ENCODE data around the gene NCAN.
A peak's percentile ranks its signal among the peaks of the same experiment; 100 is the strongest.
"Not testable (repeated sequence)": the region's sequence is repeated elsewhere in the genome, so short reads cannot be mapped to it uniquely, and the experiment has no call there.

The NCAN gene
- total RNA-seq, result 0 to 0.16 (median 0.07) reads per million in 3 experiments

DNA sequence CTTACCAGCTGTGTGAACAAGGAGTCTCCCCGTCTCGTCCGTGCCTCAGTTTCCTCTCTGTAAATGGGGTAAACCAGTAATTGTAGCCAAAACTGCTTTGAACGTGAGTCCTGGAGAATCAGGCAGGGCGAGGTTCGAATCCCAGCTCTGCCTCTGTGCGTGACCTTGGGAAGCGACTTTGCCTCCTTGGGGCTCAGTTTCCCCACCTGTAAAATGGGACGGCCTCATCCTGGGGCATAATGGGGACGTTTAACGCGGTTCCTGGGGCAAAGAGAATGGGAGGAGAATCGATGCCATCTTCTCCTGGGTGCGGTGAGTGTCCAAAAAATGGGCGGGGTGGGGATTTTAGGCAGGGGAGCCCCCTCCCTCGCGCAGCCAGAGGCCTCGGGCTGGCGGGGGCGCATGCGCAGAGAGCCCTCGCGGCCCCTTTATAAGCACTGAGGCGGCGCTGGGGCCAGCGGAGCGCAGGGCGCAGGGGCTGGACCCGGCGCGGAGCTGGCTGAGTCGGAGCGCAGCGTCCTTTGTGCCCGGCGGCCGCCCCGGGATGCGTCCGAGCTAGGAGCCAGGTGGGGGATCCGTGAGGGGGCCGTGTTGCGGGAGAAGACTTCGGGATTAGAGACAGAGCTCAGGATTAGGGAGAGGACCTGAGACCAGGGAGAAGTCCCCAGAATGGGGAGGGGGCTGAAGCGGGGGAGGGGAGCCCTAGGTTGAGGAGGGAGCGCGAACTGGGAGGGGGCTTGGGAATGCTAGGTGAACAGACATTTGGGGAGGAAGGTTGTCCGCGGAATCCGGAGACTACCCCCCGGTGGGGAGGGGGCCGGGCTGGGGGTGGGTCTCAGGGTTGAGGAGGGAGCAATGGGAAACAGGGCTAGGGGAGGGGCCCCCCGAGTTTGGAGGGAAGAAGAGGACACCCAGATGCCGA, at the start of gene NCAN:
Gene NCAN (plus strand): TSS at position 460 of the 922 bp plus-strand sequence. CDS start 4,996 bp downstream, outside the sequence.
- DNase-seq, result no peak

DNA sequence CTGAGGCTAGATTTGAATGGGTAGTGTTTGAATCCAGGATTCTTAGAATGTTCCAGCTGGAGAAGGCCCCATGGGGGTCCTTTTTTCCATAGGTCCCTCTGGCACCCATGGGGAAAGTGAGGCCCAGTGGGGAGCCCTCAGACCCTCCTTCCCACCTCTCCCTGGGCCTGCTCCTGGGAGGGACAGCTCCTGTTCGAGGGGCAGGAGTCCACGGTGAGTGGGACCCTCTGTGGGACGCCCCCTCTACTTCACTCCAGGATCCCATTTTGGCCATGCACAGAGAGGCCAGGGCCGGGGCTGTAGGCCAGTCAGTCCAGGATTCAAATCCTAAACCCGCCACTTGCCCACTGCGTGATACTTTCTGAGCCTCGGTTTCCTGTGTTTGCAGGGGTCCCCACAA, 49.3 kb upstream of the NCAN start:
- DNase-seq, result no peak

DNA sequence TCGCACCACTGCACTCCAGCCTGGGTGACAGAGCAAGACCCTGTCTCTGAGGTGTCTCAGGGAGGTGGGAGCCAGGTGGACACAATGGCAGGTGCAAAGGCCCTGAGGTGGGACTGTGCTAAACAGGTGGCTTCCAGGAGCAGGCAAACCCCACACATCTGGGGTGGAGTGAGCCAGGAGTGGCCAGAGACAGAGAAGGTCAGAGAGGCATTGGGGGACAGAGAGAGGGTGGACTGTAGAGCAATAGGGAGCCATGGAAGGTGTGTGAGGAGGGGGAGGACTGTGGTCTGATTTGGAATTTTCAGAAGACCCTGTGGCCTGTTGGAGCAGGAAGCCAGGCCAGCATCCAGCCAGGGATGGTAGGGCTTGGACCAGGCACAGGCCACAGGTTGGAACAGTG, 46.4 kb upstream of the NCAN start:
- DNase-seq, result no peak

DNA sequence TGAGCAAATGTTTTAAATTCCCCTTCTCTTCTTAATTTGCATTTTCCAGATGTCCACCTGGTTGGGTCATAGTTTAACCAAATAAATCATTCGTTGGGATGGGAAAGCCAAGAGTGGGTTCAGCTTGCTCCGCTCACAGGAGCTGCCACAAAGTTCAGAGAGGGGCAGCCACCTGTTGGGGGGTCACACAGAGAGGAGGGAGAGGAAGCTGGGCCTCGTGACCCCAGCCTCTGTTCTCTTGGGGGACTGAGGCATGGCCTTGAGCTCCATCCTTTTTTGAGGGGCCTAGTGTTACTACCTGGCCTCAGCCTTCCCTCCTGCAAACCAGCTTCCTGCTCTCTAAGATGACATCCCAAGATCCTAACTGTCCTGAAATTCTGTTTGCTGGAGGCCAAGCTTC, 44.1 kb upstream of the NCAN start:
- DNase-seq, result no peak

DNA sequence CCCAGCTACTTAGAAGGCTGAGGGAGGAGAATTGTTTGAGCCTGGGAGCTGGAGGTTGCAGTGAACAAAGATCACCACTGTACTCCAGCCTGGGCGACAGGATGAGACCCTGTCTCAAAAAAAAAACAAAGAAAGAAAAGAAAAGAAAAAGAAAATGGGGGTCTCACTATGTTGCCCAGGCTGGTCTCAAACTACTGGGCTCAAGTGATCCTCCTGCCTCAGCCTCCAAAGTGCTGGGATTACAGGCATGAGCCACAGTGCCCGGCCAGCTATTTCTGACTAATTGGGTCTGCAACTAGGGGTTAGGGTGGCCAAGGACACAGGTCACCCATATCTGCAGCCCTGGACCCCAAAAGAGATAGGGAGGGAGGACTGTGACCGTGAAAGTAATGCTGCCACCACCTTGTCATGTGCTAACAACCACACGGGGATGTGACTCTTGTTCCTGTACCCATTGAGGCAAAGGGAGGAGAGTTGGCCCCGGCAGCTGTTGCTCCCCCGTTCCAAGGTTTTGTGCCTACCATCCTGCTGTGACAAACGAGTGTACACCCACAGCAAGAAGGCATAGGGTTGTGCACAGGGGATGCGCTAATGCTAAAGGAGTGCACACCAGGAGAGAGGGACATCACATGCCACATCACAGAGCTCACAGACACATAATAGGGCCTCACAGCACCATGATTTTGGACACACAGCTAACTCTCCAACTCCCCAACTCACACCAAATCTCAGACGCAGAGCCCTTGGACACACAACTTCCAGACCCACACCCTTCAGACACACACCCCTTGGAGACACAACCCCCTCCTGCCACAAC, 42.3 kb upstream of the NCAN start:
- DNase-seq, result no peak

DNA sequence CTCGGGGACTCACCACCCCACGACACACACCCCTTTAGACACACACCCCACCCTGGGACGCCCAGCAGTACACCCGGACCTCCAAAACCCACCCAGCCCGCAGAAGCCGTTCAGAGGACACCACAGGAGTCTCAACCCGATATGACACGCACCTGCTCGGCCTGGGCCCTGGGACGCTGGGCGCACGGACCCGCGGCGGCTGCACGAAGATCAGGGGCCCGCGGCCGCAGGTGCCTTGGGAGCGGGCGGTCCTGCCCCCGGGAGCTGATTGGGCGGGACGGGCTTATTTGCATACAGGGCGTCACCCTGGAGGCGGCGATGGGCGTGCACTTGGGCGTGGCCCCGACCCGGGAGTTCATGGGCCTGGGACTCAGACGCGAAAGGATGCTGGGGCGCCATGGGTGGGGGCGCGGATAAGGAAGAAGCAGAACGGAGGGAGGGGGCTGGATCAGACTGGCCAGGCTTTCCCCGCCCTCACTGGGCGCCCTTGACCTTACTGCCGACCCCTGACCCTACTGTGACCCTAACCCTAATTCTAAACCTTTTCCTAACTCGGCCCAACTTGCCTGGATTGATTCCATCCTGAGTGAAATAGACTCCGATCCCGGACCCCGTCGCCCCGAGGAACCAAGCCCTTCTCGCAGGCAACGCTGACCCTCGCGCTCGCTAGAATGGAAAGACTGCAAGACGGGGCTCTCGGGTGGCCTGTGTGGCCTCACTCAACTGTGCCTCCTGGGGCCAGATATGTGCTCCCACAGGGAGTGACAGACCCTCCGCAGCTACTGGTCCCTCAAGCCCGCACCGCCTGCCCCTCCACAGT, 41.5 kb upstream of the NCAN start, which contains the start of gene MEF2B:
Gene MEF2B (minus strand): TSS at position 211 of the 820 bp plus-strand sequence. CDS start 19,528 bp downstream, outside the sequence.
- peak; percentile 71 for DNase-seq

DNA sequence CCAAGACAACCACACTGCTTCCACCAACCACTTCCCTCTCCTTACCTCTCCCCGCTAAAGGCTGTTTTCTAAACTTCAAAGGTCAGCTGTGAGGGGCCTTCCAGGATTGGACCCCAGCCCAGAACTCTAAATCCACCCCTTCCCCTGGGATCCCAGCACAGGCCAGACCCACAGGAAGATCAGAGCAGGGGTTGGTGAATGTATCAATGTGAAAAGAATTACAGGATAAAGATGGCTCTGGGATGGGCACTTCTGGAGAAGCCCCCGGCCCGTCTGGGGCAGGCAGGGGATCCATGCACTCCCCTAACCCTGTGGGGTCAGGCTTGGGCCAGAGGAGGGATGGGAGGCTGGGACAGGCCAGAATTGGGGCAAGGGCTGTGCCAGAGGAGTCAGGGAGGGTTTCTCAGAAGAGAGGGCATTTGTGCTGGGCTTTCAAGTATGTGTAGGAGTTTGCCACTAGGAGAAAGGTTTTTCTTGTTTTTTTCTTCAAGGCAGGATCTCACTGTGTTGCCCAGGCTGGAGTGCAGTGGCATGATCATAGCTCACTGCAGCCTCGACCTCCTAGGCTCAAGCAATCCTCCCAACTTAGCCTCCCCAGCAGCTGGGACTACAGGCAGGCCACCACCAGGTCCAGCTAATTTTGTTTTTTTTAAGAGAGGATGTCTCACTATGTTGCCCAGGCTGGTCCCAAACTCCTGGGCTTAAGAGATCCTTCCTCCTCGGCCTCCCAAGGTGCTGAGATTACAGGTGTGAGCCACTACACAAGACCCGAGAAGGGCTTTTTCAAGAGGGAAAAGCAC, 40.7 kb upstream of the NCAN start:
- no peak for DNase-seq

DNA sequence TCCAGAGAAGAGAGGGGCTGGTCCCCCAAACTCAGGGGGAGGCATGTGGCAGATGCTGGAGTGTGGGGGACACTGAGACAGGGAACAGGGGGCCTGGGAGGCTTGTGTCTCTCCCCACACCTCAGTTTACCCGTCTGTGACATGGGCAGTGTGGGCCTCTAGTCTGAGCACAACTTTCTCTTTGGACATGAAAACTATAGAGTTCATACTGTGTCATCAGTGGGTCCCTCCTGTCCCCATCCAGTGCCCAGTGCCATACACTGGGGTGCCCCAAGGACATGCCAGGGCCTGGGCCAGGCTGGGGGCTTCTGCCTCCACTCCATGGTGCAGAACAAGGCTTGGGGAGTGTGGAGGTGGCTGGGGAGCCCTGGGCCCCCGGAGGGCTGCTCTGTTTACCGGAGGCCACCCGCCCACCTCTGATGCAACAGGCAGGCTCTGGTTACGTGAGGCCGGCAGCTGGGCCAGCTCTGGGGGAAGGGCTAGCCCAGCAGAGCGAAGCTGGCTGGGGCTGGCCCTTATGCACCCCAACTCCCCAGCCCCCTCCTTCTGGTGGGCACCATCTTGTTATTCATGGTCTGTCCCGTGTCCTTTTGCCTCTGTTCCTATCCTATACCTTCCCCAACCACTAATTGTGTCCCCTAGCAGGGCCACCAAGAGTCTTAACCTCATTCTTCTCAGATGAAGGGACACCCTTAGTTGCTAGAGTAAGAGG, 39.8 kb upstream of the NCAN start:
- DNase-seq, result no peak

DNA sequence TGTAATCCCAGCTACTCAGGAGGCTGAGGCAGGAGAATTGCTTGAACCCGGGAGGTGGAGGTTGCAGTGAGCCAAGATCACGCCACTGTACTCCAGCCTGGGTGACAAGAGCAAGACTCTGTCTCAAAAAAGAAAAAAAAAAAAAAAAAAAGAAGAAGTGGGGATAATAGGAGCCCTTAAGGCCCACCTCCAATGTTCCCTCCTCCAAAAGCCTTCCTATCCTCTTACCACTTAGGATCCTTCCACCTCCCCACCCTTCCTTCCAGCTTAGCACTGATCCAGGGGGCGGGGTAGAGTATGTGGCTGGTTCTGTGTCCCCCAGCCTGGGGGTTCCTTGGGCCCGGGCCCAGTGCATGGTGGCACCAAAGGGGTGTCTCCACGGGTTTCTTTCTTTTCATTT, 38.5 kb upstream of the NCAN start:
- DNase-seq, result not testable (repeated sequence)

DNA sequence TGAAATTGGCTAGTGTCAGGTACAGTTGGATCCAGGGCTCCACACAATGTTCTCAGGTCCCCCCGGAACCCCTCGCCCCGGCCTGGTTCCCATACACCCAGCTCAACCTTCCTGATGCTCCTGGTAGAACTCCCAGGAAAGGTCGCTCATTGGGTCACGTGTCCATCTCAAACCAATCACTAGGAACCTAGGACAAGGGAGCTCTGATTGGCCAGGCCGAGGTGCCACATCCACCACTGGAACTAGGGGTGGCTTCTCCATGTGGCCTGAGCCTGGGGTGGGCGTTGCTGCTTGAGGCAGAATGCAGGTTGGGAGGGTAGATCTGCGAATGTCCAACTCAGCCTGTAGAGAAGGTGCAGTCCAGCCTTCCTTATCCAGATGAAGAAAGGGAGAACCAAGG, 34.8 kb upstream of the NCAN start:
- no peak for DNase-seq

DNA sequence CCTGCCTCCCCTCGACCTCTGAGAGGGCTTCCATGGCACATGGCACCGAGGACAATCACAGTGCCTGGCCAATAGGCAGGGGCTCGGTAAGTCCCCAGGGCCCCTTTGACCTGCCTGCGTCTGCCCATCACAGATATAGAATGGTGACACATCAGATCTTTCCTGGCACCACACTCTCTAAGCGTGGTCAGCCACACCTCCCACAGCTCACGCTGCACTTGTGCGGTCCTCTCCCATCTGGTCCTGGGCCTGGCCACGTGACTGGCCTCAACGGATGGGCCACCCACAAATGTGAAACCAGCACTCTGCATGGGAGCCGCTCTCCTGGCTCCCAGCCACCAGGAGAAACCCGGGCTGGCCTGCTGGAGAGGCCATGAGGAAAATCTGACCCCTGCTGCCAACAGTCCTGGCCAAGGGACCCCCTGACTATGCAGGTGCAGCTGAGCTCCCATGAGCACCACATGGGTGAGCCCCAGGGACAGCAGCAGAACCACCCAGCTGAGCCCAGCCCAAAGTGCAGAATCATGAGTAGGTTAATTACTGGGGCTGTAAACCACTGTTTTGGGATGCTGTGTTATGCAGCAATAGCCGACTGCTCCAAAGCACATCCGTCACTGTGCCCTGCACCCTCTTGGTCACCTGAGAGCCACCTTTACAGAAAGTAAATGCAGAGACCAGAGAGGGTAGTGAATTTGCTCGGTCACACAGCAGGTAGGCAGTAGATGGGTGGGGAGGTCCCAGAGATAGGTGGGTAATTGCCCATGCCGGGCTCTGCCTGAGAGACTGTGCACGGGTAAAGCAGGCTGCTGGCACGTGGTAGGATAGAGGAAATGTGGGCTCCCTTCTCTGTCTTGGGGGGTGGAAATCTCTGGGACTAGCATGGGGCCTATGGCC, 32.0 kb upstream of the NCAN start:
- no peak for DNase-seq

DNA sequence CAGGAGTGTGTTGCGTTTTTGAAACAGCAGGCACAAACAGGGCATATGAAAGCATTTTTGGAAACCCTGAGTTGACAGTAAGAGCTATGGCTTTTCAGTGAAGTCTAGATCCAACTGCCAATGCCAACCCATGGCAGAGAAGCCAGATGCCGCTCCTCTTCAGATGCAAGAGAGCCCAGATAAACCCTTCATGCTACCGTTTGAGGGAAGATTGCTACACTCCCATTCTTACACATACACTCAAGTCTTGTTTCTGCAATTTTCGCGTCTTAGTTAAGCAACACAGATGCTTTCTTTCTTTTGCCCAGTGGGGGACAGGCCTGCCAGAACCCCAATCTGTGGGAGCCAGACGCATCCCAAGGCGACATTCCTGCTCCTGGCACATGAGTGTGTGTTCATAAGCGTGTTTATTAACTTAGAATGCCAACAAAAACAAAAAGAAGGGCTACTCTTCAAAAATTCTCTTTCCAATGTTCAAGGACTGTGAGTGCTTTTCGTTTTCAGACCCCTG, 30.2 kb upstream of the NCAN start:
- no peak for DNase-seq

DNA sequence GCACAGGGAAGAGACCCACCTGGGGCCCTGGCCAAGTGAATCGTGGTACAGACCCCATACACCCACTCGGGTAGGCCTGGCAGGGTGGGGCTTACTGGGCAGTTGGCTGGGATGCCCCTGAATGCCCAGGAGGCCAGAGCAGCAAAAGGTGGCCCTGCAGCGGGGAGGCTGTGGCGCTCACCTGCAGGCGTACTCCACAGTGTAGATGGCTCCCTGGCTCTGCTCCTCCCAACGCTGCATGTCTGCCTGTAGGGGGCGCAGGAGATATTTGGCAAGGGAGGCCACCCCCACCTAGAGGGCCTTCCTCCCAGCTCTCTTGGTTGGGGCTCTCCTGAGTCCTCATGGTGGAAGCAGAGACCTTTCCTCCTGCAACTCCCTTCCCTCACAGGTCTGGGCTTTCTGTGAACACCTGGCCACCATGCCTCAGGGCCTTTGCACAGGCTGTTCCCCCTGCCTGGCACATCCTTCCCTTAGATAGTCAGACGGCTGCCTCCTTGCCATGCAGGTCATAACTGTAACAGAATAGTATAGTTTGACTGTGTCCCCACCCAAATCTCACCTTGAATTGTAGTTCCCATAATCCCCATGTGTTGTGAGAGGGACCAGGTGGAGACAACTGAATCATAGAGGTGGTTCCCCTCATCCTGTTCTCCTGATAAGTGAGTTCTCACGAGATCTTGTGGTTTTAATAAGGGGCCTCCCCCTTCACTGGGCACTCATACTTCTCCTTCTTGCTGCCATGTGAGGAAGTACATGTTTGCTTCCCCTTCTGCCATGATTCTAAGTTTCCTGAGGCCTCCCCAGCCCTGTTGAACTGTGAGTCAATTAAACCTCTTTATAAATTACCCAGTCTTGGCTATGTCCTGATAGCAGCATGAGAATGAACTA, 25.7 kb upstream of the NCAN start:
- DNase-seq, result peak; percentile 62

DNA sequence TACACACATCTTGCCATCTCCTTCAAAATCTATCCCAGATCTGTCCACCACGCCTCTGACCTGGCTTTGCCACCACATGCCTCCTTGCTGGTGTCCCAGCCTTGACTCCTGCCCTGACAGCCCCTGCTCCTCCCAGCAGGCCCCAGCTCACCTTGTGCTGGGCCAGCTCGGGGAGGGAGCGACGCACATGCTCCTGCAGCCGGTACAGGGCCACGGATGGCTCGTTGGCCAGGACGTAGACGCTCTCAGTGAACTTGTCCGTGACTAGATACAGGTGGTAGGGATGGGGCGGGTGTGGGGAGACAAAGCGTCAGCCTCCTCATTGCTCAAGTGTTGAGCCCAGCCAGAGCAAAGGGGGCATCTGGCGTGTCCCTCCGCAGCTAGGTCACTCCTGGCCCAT, 25.0 kb upstream of the NCAN start:
- no peak for DNase-seq

DNA sequence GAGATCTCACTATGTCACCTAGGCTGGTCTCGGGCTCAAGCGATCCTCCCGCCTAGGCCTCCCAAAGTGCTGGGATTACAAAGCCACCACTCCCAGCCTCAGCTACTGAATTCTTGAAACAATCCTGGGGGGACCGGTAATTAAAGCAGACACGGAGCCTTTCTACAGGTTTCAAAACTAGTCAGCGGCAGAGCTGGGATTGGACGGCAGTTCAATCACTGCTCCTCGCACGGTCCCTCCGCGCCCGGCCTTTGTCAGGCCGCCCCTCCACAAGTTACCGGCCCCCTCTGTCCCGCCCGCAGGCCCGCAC, 20.0 kb upstream of the NCAN start:
- DNase-seq, result no peak

DNA sequence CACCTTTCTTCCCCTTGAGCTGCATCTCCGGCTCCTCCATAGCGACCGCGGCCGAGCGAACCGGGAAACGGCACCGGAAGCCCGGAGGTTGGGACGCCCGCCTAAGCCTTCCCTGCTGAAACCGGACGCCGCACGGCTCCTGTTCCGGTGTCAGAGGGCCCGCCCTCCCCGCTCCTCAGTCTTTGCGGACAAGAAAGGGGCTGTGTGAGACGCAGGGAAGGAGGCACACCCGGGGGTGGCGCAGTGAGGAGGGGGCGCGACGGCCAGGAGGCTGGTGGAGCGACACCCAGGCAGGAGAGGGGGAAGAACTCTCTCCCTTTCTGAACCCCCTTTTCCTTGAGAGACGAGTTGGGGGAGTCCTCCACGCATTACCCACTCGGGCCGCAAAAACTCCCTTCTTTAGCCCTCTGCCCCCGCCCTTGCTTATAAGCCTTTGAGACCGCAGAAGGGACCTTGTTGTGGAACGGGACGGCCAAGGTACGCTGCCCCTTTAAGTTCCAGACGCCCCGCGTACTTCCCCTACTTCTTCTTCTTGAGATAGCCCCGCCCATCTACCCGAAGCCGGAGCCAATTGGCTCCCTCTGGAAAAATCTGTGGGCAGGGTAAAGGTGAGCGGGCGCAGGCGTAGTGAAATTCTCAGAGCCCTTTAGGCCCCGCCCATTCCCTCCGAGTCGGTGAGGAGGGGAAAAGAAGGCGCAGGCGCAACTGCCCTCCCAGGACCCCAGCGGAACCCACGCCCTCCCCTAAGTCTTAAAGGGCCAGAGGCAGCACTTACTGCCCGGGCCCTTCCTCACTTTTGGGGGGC, 19.5 kb upstream of the NCAN start, which contains the start of the genes BORCS8 and RFXANK:
Gene BORCS8 (minus strand): TSS at position 75 of the 805 bp plus-strand sequence. CDS start 35 bp downstream, at position 40.
Gene RFXANK (plus strand): TSS at position 181 of the 805 bp plus-strand sequence. CDS start 1,689 bp downstream, outside the sequence.
- peak; percentile 99 for DNase-seq

DNA sequence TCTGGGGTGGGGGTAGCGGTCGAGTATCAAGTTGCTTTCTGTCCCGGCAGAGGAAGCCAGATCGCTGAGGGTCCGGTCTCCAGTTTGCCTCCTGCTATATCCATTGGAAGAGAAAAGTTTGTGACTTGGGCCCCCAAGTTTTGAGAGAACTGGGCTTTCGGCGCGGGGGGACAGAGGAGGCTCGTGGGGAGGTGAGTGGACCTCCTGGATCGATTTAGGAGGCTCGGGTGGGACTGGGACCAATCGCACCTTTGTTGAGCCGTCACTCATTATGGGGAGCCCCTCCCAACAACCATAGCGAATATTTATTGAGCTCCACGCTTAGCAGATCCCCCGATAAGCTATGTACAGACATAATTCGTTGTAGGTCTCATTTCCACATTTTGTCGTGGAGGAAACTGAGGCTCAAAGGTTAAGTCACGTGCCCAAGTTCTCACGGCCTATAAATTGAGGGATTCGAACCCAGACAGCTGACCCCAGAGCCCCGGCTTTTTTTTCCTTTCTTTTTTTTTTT, 18.8 kb upstream of the NCAN start:
- DNase-seq, result no peak

DNA sequence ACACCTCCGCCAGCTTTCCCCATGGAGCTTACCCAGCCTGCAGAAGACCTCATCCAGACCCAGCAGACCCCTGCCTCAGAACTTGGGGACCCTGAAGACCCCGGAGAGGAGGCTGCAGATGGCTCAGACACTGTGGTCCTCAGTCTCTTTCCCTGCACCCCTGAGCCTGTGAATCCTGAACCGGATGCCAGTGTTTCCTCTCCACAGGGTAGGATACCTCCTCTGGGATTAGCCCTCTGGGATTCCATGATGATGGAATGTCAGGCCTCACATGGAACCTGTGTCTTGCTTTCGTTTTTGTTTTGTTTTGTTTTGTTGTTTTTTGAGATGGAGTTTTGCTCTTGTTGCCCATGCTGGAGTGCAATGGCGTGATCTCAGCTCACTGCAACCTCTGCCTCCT, 17.8 kb upstream of the NCAN start:
- DNase-seq, result no peak
